ENCODE data around the gene XPO6. TPM values are rescaled to one million over a fixed set of nuclear protein-coding genes. Genes with fewer than 3 reads are reported as not detected.
A peak's percentile ranks its signal among the peaks of the same experiment; 100 is the strongest.
"Not testable (repeated sequence)": the region's sequence is repeated elsewhere in the genome, so short reads cannot be mapped to it uniquely, and the experiment has no call there.

Gene XPO6, protein sequence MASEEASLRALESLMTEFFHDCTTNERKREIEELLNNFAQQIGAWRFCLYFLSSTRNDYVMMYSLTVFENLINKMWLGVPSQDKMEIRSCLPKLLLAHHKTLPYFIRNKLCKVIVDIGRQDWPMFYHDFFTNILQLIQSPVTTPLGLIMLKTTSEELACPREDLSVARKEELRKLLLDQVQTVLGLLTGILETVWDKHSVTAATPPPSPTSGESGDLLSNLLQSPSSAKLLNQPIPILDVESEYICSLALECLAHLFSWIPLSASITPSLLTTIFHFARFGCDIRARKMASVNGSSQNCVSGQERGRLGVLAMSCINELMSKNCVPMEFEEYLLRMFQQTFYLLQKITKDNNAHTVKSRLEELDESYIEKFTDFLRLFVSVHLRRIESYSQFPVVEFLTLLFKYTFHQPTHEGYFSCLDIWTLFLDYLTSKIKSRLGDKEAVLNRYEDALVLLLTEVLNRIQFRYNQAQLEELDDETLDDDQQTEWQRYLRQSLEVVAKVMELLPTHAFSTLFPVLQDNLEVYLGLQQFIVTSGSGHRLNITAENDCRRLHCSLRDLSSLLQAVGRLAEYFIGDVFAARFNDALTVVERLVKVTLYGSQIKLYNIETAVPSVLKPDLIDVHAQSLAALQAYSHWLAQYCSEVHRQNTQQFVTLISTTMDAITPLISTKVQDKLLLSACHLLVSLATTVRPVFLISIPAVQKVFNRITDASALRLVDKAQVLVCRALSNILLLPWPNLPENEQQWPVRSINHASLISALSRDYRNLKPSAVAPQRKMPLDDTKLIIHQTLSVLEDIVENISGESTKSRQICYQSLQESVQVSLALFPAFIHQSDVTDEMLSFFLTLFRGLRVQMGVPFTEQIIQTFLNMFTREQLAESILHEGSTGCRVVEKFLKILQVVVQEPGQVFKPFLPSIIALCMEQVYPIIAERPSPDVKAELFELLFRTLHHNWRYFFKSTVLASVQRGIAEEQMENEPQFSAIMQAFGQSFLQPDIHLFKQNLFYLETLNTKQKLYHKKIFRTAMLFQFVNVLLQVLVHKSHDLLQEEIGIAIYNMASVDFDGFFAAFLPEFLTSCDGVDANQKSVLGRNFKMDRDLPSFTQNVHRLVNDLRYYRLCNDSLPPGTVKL
- polyA plus RNA-seq (ENCODE audit: insufficient read length), result 83.1 TPM
- long read RNA-seq, donor 1, full-length matches to known transcripts, result 2 of 29 reads
- long read RNA-seq, donor 1, partial matches to known transcripts, result 27 of 29 reads
- long read RNA-seq, donor 1, other reads (novel, unspliced or antisense), result 0 of 29 reads
- long read RNA-seq, donor 2, full-length matches to known transcripts, result 2 of 29 reads
- long read RNA-seq, donor 2, partial matches to known transcripts, result 27 of 29 reads
- long read RNA-seq, donor 2, other reads (novel, unspliced or antisense), result 0 of 29 reads
- long read RNA-seq, donor 3, full-length matches to known transcripts, result 4 of 24 reads
- long read RNA-seq, donor 3, partial matches to known transcripts, result 20 of 24 reads
- long read RNA-seq, donor 3, other reads (novel, unspliced or antisense), result 0 of 24 reads
- long read RNA-seq, donor 4, result 0 reads
- long read RNA-seq, donor 5, full-length matches to known transcripts, result 3 of 9 reads
- long read RNA-seq, donor 5, partial matches to known transcripts, result 6 of 9 reads
- long read RNA-seq, donor 5, other reads (novel, unspliced or antisense), result 0 of 9 reads
- long read RNA-seq, donor 6, full-length matches to known transcripts, result 3 of 19 reads
- long read RNA-seq, donor 6, partial matches to known transcripts, result 16 of 19 reads
- long read RNA-seq, donor 6, other reads (novel, unspliced or antisense), result 0 of 19 reads
- long read RNA-seq, donor 7, full-length matches to known transcripts, result 3 of 25 reads
- long read RNA-seq, donor 7, partial matches to known transcripts, result 22 of 25 reads
- long read RNA-seq, donor 7, other reads (novel, unspliced or antisense), result 0 of 25 reads
- long read RNA-seq, donor 8, result 0 reads

DNA sequence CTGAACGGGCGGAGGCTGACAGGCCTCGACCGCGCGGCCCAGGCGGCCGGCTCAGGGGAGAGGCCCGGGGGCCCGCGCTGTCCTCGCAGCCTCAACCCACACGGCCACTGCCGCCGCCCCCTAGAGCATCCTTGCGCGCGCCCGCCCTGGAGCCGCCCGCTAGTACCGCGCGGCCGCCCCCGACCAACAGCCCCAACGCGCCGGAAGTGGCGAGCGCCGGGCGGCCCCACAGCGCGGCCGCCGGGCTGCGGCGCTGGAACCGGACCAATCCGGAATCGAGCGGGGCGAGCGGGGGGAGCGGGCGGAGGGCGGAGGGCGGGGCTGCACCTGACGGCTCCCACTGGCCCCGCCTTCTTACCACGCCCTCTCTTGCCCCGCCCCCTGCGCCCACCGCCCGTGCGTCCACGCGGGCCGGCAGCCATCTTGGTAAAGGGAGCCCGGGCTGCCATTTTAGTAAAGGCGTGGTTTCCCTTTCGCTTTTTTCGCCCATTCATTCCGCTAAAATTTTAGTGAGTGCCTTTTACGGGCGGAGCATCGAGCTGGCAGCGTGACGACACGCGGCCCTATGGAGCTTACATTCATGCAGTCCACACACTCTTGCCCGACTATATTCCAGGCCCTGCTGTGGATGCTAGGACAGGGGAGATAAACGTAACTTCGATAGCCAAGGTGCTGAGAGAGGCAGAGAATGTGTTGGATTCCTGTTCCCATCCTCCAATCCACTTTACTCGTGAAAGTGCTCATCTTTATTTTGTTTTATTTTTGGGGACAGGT is at the start of gene XPO6:
Gene XPO6, minus strand, starts transcription at position 208 of the 774 bp plus-strand sequence. CDS start 597 bp downstream, outside the sequence.
- DNase-seq, result peak; percentile 93

DNA sequence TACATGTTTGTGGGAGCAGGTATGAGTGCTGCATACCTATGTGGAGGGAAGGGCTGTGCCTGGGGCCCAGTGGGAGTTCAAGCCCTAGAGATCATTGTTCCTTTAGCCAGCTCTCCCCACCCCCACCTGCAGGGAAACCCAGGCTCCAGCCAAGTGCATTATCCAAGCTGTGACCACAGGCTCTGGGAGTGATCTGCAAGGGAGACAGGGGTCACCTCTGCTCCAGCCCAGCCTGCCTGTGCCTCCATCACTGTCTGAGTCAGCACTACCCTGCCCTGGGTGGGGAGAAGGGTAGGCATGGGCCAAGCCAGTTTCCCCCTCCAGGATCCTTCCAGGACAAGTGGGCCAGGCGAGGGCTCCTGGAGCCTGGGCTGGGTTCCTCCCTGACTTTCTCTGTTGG is 48.4 kb upstream of the XPO6 start:
- DNase-seq, result no peak

GRCh38 chr16:28259781-28260150 is 48.0 kb upstream of the XPO6 start:
- DNase-seq, result no peak

DNA sequence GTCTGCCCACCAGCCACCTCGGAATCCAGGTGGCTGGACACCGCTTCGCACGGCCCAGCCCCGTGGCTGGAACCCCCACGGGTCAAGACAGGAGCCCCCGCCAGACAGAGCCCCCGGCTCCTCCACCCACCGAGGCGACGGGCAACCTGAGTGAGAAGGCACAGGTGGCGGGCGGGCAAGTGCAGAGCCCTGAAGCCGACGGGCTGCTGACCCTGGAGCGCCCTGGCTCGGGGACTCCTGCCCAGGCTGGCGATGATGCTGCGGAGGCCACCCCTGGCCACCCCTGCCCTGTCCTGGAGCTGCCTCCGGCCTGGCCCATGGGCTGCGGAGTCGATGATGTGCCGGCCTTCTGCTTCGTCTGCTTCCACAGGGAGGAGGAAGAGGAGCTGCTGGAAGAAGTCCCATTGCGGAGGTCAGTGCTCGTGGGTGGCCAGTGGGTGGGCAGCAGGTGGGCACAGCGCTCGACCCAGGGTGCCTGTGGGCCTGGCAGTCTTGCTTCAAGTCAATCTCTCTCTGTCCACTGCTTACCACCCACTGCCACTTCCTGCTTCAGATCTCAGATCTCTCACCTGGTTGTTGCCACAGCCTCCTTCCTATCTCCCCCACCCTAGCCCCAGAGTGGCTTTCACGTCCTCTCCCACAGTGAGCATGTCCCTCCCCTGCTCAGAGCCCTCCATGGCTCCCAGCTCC is 47.5 kb upstream of the XPO6 start:
- no peak for DNase-seq

DNA sequence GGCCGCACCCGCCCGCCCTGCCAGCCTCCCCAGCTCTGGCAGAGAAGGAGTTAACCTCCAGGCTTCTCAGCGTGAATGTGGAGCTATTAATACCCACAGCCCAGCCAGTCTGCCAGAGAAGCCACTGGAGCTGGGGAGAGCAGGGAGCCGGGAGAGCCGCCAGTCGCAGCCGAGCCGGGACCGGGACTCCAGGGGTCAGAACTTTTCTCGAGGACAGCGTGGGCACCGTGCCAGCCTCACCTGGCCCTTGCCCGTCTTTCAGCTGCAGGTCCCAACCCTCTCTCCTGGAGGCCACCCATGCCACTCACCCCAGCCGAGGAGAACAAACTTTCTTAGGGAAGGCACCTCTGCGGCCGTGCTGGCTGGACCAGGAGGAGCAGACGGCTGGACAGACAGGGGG is 46.8 kb upstream of the XPO6 start:
- no peak for DNase-seq

GRCh38 chr16:28257256-28257655 is 45.5 kb upstream of the XPO6 start:
- no peak for DNase-seq

DNA sequence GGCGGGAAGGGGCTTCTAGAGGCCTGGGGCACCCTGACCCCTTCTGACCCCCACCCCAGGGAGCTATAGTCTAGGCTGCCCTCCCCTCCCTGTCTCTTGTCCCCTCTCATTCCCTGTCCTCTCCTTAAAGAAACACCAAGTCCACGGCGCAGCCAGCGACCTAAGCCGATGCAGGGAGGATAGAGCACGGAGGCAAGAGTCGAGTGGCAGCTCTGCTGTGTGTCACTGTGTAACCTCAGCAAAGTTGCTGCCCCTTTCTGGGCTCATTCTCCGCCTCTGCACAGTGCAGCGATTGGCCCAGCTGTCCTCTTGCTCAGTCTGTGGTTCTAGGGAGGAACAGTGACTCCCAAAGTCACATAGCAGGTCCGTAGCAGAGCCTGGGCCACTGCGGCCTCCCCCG is 44.1 kb upstream of the XPO6 start:
- no peak for DNase-seq

DNA sequence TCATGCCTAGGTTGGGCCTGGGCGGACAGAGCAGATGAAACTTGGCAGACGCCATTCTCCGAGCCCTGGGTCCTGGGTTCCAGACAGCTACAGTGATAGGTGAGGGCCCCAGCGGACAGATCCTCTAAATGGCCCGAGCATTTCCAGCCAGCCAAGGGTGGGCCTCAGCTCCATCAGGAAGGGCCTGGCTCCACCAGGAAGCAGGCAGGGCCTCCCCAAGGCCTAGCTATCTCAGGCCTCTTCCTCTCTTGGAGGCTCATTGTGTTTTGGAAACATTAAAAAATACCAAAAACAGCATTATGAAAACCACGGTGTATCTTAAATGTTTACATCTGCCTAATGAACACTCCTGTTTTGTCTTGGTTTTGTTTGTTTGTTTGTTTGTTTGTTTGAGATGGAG is 42.4 kb upstream of the XPO6 start:
- DNase-seq, result no peak

DNA sequence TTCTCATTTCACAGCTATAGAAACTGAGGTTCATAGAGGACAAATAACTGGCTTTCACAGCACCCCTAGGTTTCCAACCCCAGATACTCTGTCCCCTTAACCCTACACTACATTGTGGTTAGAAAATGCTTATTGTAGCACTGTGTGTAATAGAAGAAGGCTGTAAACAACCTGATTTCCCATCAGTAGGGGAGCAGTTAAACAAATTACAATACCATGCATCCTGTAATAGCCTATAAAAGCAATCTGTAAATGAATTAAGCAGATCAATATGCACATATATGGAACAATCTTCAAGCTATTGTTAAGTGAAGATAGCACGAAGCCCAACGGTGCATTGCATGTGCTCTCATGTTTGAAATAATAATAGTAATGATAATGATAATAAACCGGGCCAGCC is 39.2 kb upstream of the XPO6 start:
- no peak for DNase-seq

DNA sequence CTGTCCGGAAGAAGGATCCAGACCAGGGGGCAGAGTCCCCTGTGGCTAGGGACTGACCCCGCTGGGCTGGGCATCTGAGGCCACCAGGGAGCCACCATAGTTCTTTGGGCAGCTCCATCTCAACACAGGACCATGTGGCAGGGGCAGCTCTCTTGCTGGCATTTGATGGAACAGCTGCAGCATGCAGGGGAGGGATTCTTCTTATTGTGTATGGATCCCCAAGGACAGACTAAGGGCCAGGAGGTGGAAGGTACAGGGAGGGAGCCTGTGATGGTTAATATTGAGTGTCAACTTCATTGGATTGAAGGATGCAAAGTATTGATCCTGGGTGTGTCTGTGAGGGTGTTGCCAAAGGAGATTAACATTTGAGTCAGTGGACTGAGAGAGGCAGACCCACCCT is 37.7 kb upstream of the XPO6 start:
- not testable (repeated sequence) for DNase-seq

GRCh38 chr16:28241924-28242323 is 30.2 kb upstream of the XPO6 start:
- no peak for DNase-seq

DNA sequence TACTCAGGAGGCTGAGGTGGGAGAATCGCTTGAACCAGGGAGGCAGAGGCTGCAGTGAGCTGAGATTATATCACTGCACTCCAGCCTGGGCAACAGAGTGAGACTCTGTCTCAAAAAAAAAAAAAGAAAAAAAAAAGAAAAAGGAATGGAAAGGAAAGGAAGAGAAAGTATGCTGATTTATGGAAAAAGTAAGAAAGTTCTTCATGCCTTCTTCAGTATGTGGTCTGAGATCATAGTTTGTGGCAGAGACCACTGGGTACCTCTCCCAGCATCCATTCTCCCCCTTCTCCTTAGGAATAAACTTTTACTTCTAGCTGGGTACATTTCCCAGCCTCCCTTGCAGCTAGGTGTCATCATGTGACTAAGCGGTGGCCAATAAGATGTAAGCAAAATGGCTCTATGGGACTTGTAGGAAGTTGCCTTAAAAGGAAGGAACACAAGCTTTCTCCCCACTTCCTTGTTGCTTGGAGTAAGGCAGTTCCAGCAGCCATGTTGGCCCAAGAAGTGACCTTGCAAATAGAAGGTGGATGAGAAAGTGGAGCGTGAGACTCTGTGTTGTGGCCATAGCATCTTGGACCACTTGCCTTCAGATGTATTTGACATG is 26.1 kb upstream of the XPO6 start:
- no peak for DNase-seq

DNA sequence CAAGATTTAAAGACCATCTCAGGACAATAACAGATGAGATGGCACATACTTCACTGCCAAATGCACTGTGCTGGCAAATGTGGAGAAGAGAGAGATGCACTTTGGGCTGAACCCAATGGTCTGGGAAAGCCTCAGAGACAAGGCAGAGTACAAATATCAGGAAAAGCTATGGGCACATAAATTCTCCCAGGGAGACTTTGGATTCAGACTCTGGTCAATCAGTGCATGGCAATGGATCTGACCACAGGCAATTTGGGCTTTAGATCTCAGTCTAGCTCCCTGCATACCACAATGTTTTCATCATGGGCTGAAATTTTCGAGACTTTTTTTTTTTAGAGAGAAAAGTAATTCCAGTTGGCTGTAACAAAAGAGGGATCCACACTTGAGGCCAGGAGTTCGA is 20.0 kb upstream of the XPO6 start:
- no peak for DNase-seq

- not testable (repeated sequence) for DNase-seq
Observed at GRCh38 chr16:28223909-28224308, 12.1 kb upstream of the XPO6 start.

DNA sequence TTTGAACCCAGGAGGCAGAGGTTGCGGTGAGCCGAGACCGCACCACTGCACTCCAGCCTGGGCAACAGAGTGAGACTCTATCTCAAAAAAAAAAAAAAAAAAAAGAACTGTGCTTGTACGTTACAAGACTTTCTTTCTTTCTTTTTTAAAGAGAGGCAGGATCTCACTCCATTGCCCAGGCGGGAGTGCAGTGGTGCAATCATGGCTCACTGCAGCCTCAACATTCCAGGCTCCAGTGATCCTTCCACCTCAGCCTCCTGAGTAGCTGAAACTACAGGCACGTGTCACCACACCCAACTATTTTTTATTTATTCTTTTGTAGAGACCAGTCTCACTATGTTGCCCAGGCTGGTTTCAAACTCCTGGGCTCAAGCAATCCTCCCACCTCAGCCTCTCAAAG is 8.0 kb upstream of the XPO6 start:
- DNase-seq, result not testable (repeated sequence)

DNA sequence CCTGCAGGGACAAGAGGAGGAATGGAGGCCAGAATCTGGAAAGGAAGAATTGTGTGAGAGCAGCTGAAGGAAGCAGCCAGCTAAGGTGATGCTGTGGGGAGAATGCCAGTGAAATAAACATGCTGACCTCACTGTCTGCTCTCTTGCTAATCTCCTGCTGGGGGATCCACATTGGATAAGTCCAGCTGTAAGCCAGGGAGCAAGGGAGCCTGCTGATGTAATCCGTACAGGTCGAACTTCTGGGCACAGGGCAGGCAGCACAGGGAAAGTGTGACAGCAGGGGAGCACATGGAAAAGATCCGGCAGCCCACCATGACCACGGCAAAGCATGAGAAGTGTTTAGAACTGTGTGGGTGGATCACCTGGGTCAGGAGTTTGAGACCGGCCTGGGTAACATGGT is 7.5 kb upstream of the XPO6 start:
- DNase-seq, result no peak

DNA sequence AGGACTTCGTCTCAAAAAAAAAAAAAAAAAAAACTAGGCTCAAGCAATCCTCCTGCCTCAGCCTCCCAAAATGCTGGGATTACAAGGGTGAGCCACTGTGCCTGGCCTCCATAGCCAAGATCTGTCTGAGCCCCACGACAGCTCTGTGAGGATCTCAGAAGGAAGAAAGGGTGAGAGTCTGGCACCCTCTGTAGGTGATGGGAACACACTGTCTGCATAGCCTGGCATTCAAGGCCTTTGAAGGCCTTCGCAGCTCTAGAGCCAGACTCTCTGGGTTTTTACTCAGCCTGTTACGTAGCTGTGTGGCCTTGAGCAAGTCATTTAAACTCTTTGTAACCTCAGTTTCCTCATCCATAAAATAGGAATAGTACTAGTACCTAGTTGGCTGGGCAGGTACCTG is 6.3 kb upstream of the XPO6 start:
- DNase-seq, result no peak

GRCh38 chr16:28217326-28217725 is 5.6 kb upstream of the XPO6 start:
- no peak for DNase-seq

GRCh38 chr16:28213396-28213795 is 1.6 kb upstream of the XPO6 start:
- DNase-seq, result no peak

Measured in left kidney (tissue), 8 donors.